ENCODE measurements around the gene ZIC5. TPM values are rescaled to one million over a fixed set of nuclear protein-coding genes. Genes with fewer than 3 reads are reported as not detected.
A peak's percentile ranks its signal among the peaks of the same experiment; 100 is the strongest.

The ZIC5 gene
- total RNA-seq (not detected), polyA plus RNA-seq (not detected)

GRCh38 chr13:99971576-99972189 lies at the start of gene ZIC5:
ZIC5 (minus strand) TSS chr13:99971767; CDS start chr13:99971603, 164 bp downstream.
- DNase-seq (no peak), ATAC-seq (ENCODE audit: low read depth in 2 of 2) (no peak)

GRCh38 chr13:100019780-100020356 lies 48.3 kb upstream of the ZIC5 start:
- no peak overlapping the region for H3K27ac ChIP-seq (ENCODE audit: insufficient read depth, low read length, poor library complexity, severe bottlenecking)
- ATAC-seq (ENCODE audit: low read depth in 2 of 2): no peak
- H3K4me1 ChIP-seq (ENCODE audit: control insufficient read depth, insufficient read depth, low read length, poor library complexity, severe bottlenecking): no peaks in the 10 kb centered on the region
- H3K4me3 Mint-ChIP-seq: no peak overlapping the region
- H3K9me3 ChIP-seq (ENCODE audit: control insufficient read depth in 2 of 2, low read length in 2 of 2): no peaks in the 10 kb centered on the region
- no peak overlapping the region for H3K4me3 ChIP-seq (ENCODE audit: low read depth, low read length)
- H3K36me3 Mint-ChIP-seq: no peaks in the 10 kb centered on the region
- H3K9me3 Mint-ChIP-seq: peaks cover 0 to 2% (median 0%) of the 10 kb centered on the region in 7 donors
- no peaks in the 10 kb centered on the region for H3K4me1 Mint-ChIP-seq
- no peaks in the 10 kb centered on the region for H3K27me3 ChIP-seq (ENCODE audit: control insufficient read depth, insufficient read depth, low read length)
- H3K36me3 ChIP-seq (ENCODE audit: control insufficient read depth, insufficient read depth, low read length): no peaks in the 10 kb centered on the region
- H3K27ac Mint-ChIP-seq: no peak overlapping the region
- no peak for DNase-seq
- peaks cover 23% of the 10 kb centered on the region for H3K27me3 Mint-ChIP-seq

More at GRCh38 chr13:99971576-99972189, at the start of gene ZIC5:
- peaks cover 38% of the 10 kb centered on the region for H3K4me1 ChIP-seq (ENCODE audit: control insufficient read depth, insufficient read depth, low read length, poor library complexity, severe bottlenecking)
- no peaks in the 10 kb centered on the region for H3K36me3 ChIP-seq (ENCODE audit: control insufficient read depth, insufficient read depth, low read length)
- Mint-ChIP-seq H3K36me3 (peaks cover 4% of the 10 kb centered on the region), H3K27me3 (peaks cover 78% of the 10 kb centered on the region), H3K9me3 (peaks cover 3 to 28% (median 7%) of the 10 kb centered on the region in 7 donors), H3K4me1 (peaks cover 0 to 27% (median 15%) of the 10 kb centered on the region in 4 donors), H3K4me3 (peak within 1 kb of the TSS; percentile 41 to 86 (median 65)), H3K27ac (peak within 1 kb of the TSS in 2 of 3 donors; percentile 27 to 71)
- peaks cover 54% of the 10 kb centered on the region for H3K27me3 ChIP-seq (ENCODE audit: control insufficient read depth, insufficient read depth, low read length)
- H3K9me3 ChIP-seq (ENCODE audit: control insufficient read depth in 2 of 2, low read length in 2 of 2): peaks cover 18 to 48% of the 10 kb centered on the region in 2 experiments
- no peak within 1 kb of the TSS for H3K27ac ChIP-seq (ENCODE audit: insufficient read depth, low read length, poor library complexity, severe bottlenecking)
- H3K4me3 ChIP-seq (ENCODE audit: low read depth, low read length): no peak within 1 kb of the TSS

GRCh38 chr13:100014621-100015020 lies 43.1 kb upstream of the ZIC5 start:
- Histone ChIP-seq H3K4me3 (ENCODE audit: low read depth, low read length) (no peak overlapping the region), H3K36me3 (ENCODE audit: control insufficient read depth, insufficient read depth, low read length) (no peaks in the 10 kb centered on the region), H3K27ac (ENCODE audit: insufficient read depth, low read length, poor library complexity, severe bottlenecking) (no peak overlapping the region), H3K27me3 (ENCODE audit: control insufficient read depth, insufficient read depth, low read length) (peaks cover 2% of the 10 kb centered on the region), H3K4me1 (ENCODE audit: control insufficient read depth, insufficient read depth, low read length, poor library complexity, severe bottlenecking) (no peaks in the 10 kb centered on the region), H3K9me3 (ENCODE audit: control insufficient read depth in 2 of 2, low read length in 2 of 2) (no peaks in the 10 kb centered on the region)
- peaks cover 31% of the 10 kb centered on the region for H3K27me3 Mint-ChIP-seq
- DNase-seq (no peak), ATAC-seq (ENCODE audit: low read depth in 2 of 2) (no peak)
- peaks cover 0 to 4% (median 0%) of the 10 kb centered on the region in 7 donors for H3K9me3 Mint-ChIP-seq
- no peak overlapping the region for H3K4me3 Mint-ChIP-seq
- peaks cover 0 to 7% (median 0%) of the 10 kb centered on the region in 4 donors for H3K4me1 Mint-ChIP-seq
- H3K36me3 Mint-ChIP-seq: no peaks in the 10 kb centered on the region
- H3K27ac Mint-ChIP-seq: no peak overlapping the region

- no peak for DNase-seq
- H3K27me3 ChIP-seq (ENCODE audit: control insufficient read depth, insufficient read depth, low read length): peaks cover 48% of the 10 kb centered on the region
- H3K27ac ChIP-seq (ENCODE audit: insufficient read depth, low read length, poor library complexity, severe bottlenecking): no peak overlapping the region
- no peak overlapping the region for H3K27ac Mint-ChIP-seq
- H3K4me1 ChIP-seq (ENCODE audit: control insufficient read depth, insufficient read depth, low read length, poor library complexity, severe bottlenecking): peaks cover 4% of the 10 kb centered on the region
- peaks cover 20% of the 10 kb centered on the region in 2 experiments for H3K9me3 ChIP-seq (ENCODE audit: control insufficient read depth in 2 of 2, low read length in 2 of 2)
- H3K9me3 Mint-ChIP-seq: peaks cover 0 to 16% (median 7%) of the 10 kb centered on the region in 7 donors
- peaks cover 80% of the 10 kb centered on the region for H3K27me3 Mint-ChIP-seq
- H3K36me3 ChIP-seq (ENCODE audit: control insufficient read depth, insufficient read depth, low read length): no peaks in the 10 kb centered on the region
- H3K4me1 Mint-ChIP-seq: peaks cover 7 to 13% (median 8%) of the 10 kb centered on the region in 4 donors
- ATAC-seq (ENCODE audit: low read depth in 2 of 2): no peak
- no peak overlapping the region for H3K4me3 Mint-ChIP-seq
- H3K4me3 ChIP-seq (ENCODE audit: low read depth, low read length): no peak overlapping the region
- no peaks in the 10 kb centered on the region for H3K36me3 Mint-ChIP-seq
These were observed 26.7 kb upstream of the ZIC5 start for GRCh38 chr13:99998261-99998660.

GRCh38 chr13:99997702-99998214 lies 26.2 kb upstream of the ZIC5 start:
- H3K27me3 Mint-ChIP-seq: peaks cover 83% of the 10 kb centered on the region
- H3K27me3 ChIP-seq (ENCODE audit: control insufficient read depth, insufficient read depth, low read length): peaks cover 53% of the 10 kb centered on the region
- no peaks in the 10 kb centered on the region for H3K36me3 ChIP-seq (ENCODE audit: control insufficient read depth, insufficient read depth, low read length)
- peaks cover 7 to 17% (median 8%) of the 10 kb centered on the region in 4 donors for H3K4me1 Mint-ChIP-seq
- peaks cover 20% of the 10 kb centered on the region in 2 experiments for H3K9me3 ChIP-seq (ENCODE audit: control insufficient read depth in 2 of 2, low read length in 2 of 2)
- H3K4me1 ChIP-seq (ENCODE audit: control insufficient read depth, insufficient read depth, low read length, poor library complexity, severe bottlenecking): peaks cover 4% of the 10 kb centered on the region
- peaks cover 0 to 12% (median 7%) of the 10 kb centered on the region in 7 donors for H3K9me3 Mint-ChIP-seq
- no peak overlapping the region for H3K27ac Mint-ChIP-seq
- no peaks in the 10 kb centered on the region for H3K36me3 Mint-ChIP-seq
- H3K4me3 ChIP-seq (ENCODE audit: low read depth, low read length): no peak overlapping the region
- ATAC-seq (ENCODE audit: low read depth in 2 of 2) (no peak), DNase-seq (no peak)
- H3K4me3 Mint-ChIP-seq: no peak overlapping the region
- no peak overlapping the region for H3K27ac ChIP-seq (ENCODE audit: insufficient read depth, low read length, poor library complexity, severe bottlenecking)

- Mint-ChIP-seq H3K36me3 (no peaks in the 10 kb centered on the region), H3K4me1 (peaks cover 7 to 17% (median 15%) of the 10 kb centered on the region in 4 donors), H3K27ac (no peak overlapping the region), H3K27me3 (peaks cover 85% of the 10 kb centered on the region), H3K4me3 (peak overlapping the region in 2 of 4 donors; percentile 33 to 87), H3K9me3 (peaks cover 0 to 19% (median 7%) of the 10 kb centered on the region in 7 donors)
- ATAC-seq (ENCODE audit: low read depth in 2 of 2) (no peak), DNase-seq (peak in 1 of 3 donors; percentile 8)
- H3K4me1 ChIP-seq (ENCODE audit: control insufficient read depth, insufficient read depth, low read length, poor library complexity, severe bottlenecking): peaks cover 8% of the 10 kb centered on the region
- no peaks in the 10 kb centered on the region for H3K36me3 ChIP-seq (ENCODE audit: control insufficient read depth, insufficient read depth, low read length)
- H3K4me3 ChIP-seq (ENCODE audit: low read depth, low read length): no peak overlapping the region
- no peak overlapping the region for H3K27ac ChIP-seq (ENCODE audit: insufficient read depth, low read length, poor library complexity, severe bottlenecking)
- H3K27me3 ChIP-seq (ENCODE audit: control insufficient read depth, insufficient read depth, low read length): peaks cover 56% of the 10 kb centered on the region
- peaks cover 20 to 28% of the 10 kb centered on the region in 2 experiments for H3K9me3 ChIP-seq (ENCODE audit: control insufficient read depth in 2 of 2, low read length in 2 of 2)
These were observed 24.9 kb upstream of the ZIC5 start for GRCh38 chr13:99996381-99996973.

GRCh38 chr13:99995589-99996380 lies 24.2 kb upstream of the ZIC5 start:
- ATAC-seq (ENCODE audit: low read depth in 2 of 2): no peak
- H3K4me1 ChIP-seq (ENCODE audit: control insufficient read depth, insufficient read depth, low read length, poor library complexity, severe bottlenecking): peaks cover 15% of the 10 kb centered on the region
- H3K27ac ChIP-seq (ENCODE audit: insufficient read depth, low read length, poor library complexity, severe bottlenecking): no peak overlapping the region
- Mint-ChIP-seq H3K4me3 (peak overlapping the region in 2 of 4 donors; percentile 18 to 33), H3K4me1 (peaks cover 7 to 19% (median 16%) of the 10 kb centered on the region in 4 donors), H3K36me3 (no peaks in the 10 kb centered on the region), H3K27ac (no peak overlapping the region), H3K9me3 (peaks cover 0 to 19% (median 7%) of the 10 kb centered on the region in 7 donors), H3K27me3 (peaks cover 88% of the 10 kb centered on the region)
- H3K4me3 ChIP-seq (ENCODE audit: low read depth, low read length): peak overlapping the region; percentile 51
- no peaks in the 10 kb centered on the region for H3K36me3 ChIP-seq (ENCODE audit: control insufficient read depth, insufficient read depth, low read length)
- H3K9me3 ChIP-seq (ENCODE audit: control insufficient read depth in 2 of 2, low read length in 2 of 2): peaks cover 20 to 34% of the 10 kb centered on the region in 2 experiments
- peaks cover 52% of the 10 kb centered on the region for H3K27me3 ChIP-seq (ENCODE audit: control insufficient read depth, insufficient read depth, low read length)
- peak in 2 of 3 donors; percentile 13 to 25 for DNase-seq
